ENCODE measurements around the gene NDOR1. TPM values are rescaled to one million over a fixed set of nuclear protein-coding genes. Genes with fewer than 3 reads are reported as not detected.

The NDOR1 gene
- total and polyA plus RNA-seq, 2 of the 8 experiments (the other 6 are each of a cell fraction or from before 2014, with no cell fraction given) = 25.7 to 32.3 TPM

- Histone ChIP-seq H4K20me1 (replicated peaks in 1 of 2; ENCODE audit: control insufficient read depth in 1 of 2, insufficient read depth in 2 of 2, low read length in 2 of 2) (peaks cover 0 to 15% of the 10 kb centered on the region in 2 experiments), H3K79me1 (ENCODE audit: low read depth, low read length) (no peaks in the 10 kb centered on the region; the same call in 1 of the 2 replicates), H3K27me3 (replicated peaks in 1 of 4; ENCODE audit: control insufficient read depth in 3 of 4, extremely low read depth in 1 of 4, insufficient read depth in 3 of 4, low read length in 3 of 4) (peaks cover 61 to 98% (median 90%) of the 10 kb centered on the region in 4 experiments), H2BK120ac (replicated peaks; ENCODE audit: low read depth, low read length) (no peak overlapping the region), H3K4me1 (replicated peaks in 1 of 4; ENCODE audit: control insufficient read depth in 3 of 4, insufficient read depth in 4 of 4, low read length in 3 of 4) (peaks cover 0 to 14% (median 9%) of the 10 kb centered on the region in 4 experiments; a peak in 6 of 7 replicates), H3K27ac (ENCODE audit: low read depth, low read length) (no peak overlapping the region), H3K14ac (ENCODE audit: insufficient read length) (no peak overlapping the region), H3K18ac (ENCODE audit: extremely low read depth, low read length) (no peak overlapping the region), H2AK5ac (ENCODE audit: low read depth, low read length) (no peak overlapping the region), H3K23ac (ENCODE audit: insufficient read length) (no peak overlapping the region), H3K9ac (replicated peaks in 1 of 4; ENCODE audit: extremely low read depth in 1 of 4, low read depth in 3 of 4, low read length in 3 of 4) (no peak overlapping the region), H2BK12ac (ENCODE audit: low read depth, low read length) (0 out of 2 replicates have a peak overlapping the region, but pooled peaks have one; percentile 9), H3K56ac (replicated peaks; ENCODE audit: insufficient read length, low read depth, low read length) (no peak overlapping the region), H3K4me3 (ENCODE audit: extremely low read depth in 1 of 4, insufficient read depth in 2 of 4, low read depth in 3 of 4, low read length in 4 of 4) (peak overlapping the region in 1 of 4 experiments; percentile 61; a peak in 1 of 8 replicates), H4K8ac (ENCODE audit: extremely low read depth, insufficient read depth, low read length) (0 out of 2 replicates have a peak overlapping the region, but pooled peaks have one; percentile 57), H2BK15ac (ENCODE audit: low read length) (no peak overlapping the region), H3K79me2 (ENCODE audit: control insufficient read depth in 1 of 2, insufficient read depth in 2 of 2, low read length in 2 of 2) (no peaks in the 10 kb centered on the region), H3K4me2 (ENCODE audit: insufficient read depth in 1 of 2, low read depth in 2 of 2, low read length in 2 of 2) (peak overlapping the region; percentile 84 to 90; a peak in 3 of 4 replicates), H2AFZ (ENCODE audit: low read length) (no peak overlapping the region), H2BK20ac (ENCODE audit: low read length) (no peak overlapping the region), H2BK5ac (ENCODE audit: low read depth, low read length) (no peak overlapping the region; the same call in 1 of the 2 replicates), H3K4ac (replicated peaks; ENCODE audit: insufficient read length, low read depth, low read length) (no peak overlapping the region), H3K36me3 (ENCODE audit: control insufficient read depth in 2 of 4, insufficient read depth in 4 of 4, low read length in 3 of 4) (no peaks in the 10 kb centered on the region; a peak in 1 of 8 replicates), H4K5ac (ENCODE audit: insufficient read length, low read depth, low read length) (no peak overlapping the region), H3K23me2 (ENCODE audit: low read depth, low read length) (peaks cover 11% of the 10 kb centered on the region; the same call in 1 of the 2 replicates), H4K91ac (replicated peaks; ENCODE audit: insufficient read length, low read length) (peak overlapping the region; percentile 30), H3K9me3 (ENCODE audit: insufficient read depth in 2 of 2, low read depth in 1 of 2, low read length in 1 of 2) (no peaks in the 10 kb centered on the region)
- FAIRE-seq = no peak
- 94% methylated on average over 18 of the region's 22 CpGs; no CpG with 5 or more reads in 1 of the 2 experiments for WGBS, 2 experiments (ENCODE audit: extremely low coverage in 1 of 2, insufficient coverage in 1 of 2, insufficient read length in 1 of 2, insufficient replicate concordance in 2 of 2, low coverage in 1 of 2, low lambda C conversion rate in 2 of 2, missing lambda C conversion rate in 1 of 2)
- CTCF ChIA-PET (ENCODE audit: partially characterized antibody) = interaction anchor here (0.9 to 4.0 kb wide), 8 partner anchors 12 to 392 kb away, joined by 3 to 16 read pairs (median 6); partner anchors contain the start of gene CYSRT1
- POLR2A ChIA-PET (ENCODE audit: partially characterized antibody) = interaction anchor here (0.9 to 2.9 kb wide), 5 partner anchors 11 to 77 kb away, joined by 3 to 15 read pairs (median 7); partner anchors contain the start of gene TUBB4B
- no peak for DNase-seq (ENCODE audit: low read depth in 1 of 2, low spot score in 2 of 2)
These were observed 41.7 kb upstream of the NDOR1 start for GRCh38 chr9:137163805-137164204.

Data from H1 (cell line).